ENCODE results near the gene CNGA4. TPM values are rescaled to one million over a fixed set of nuclear protein-coding genes. Genes with fewer than 3 reads are reported as not detected.

Gene CNGA4
- total and polyA plus RNA-seq, 2 donors (not counting 1 experiment from before 2014, with no cell fraction given): 0.79 to 1.9 TPM

DNA sequence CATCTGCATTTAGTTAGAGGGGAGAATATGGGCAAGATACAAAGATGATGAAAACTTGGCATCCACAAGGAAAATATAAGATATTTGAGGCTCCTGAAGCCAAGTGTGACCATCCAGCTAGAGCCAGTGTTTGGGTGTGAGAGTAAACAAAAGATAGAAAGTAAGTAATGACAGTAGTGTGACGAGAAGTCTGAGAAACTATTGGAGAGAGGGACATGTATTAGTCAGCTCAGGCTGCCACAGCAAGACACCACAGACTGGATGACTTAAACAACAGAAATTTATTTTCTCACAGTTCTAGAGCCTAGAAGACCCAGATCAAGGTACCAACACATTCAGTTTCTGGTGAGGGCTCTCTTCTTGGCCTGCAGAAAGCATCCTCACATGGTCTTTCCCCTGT is 14.3 kb downstream of the CNGA4 start:
- TF ChIP-seq EZH2 (IDR thresholded peaks at IDR 0.05; ENCODE audit: borderline replicate concordance, insufficient read depth, low read depth, low read length, poor library complexity, severe bottlenecking) (no peak), CTCF (IDR thresholded peaks at IDR 0.05) (no peak)
- Mint-ChIP-seq H3K27ac (no peak overlapping the region), H3K27me3 (no peaks in the 10 kb centered on the region), H3K4me1 (no peaks in the 10 kb centered on the region), H3K4me3 (no peak overlapping the region), H3K9me3 (ENCODE audit: insufficient read depth) (no peaks in the 10 kb centered on the region)
- H3K4me2 ChIP-seq (replicated peaks; ENCODE audit: low read depth, low read length, poor library complexity, severe bottlenecking): no peak overlapping the region
- intact Hi-C loops (cut with micrococcal nuclease): loop anchor here (5.0 kb wide), 1 partner anchor 99 kb away; no protein-coding TSS in a partner anchor
- peaks cover 0 to 3% (median 0%) of the 10 kb centered on the region in 3 donors for H3K9me3 ChIP-seq (ENCODE audit: control extremely low read depth in 1 of 3, control insufficient read depth in 2 of 3, insufficient read depth in 1 of 3, low read length in 2 of 3)
- peaks cover 0 to 1% of the 10 kb centered on the region in 2 donors for H3K4me1 ChIP-seq (ENCODE audit: control insufficient read depth in 2 of 2, insufficient read depth in 2 of 2, low read length in 2 of 2)
- ChIA-PET CTCF (interaction anchor here (2.8 kb wide), 1 partner anchor 101 kb away, joined by 20 read pairs; no protein-coding TSS in a partner anchor), POLR2A (no interaction called here)
- no peaks in the 10 kb centered on the region for H3K36me3 ChIP-seq (replicated peaks in 1 of 2; ENCODE audit: control extremely low read depth in 1 of 2, control insufficient read depth in 1 of 2, extremely low read depth in 1 of 2, insufficient read depth in 2 of 2, low read length in 1 of 2)
- H3K4me3 ChIP-seq (ENCODE audit: control extremely low read depth in 1 of 5, extremely low read depth in 1 of 5, insufficient read depth in 1 of 5, low read depth in 2 of 5, low read length in 4 of 5): no peak overlapping the region
- ATAC-seq (ENCODE audit: low read depth): no peak
- no peak overlapping the region for H2AFZ ChIP-seq (ENCODE audit: insufficient read depth, low read depth, low read length, poor library complexity, severe bottlenecking)
- H3K9ac ChIP-seq (ENCODE audit: low read length): no peak overlapping the region
- no peaks in the 10 kb centered on the region for H4K20me1 ChIP-seq (ENCODE audit: control insufficient read depth, insufficient read depth, low read length, poor library complexity, severe bottlenecking)
- H3K79me2 ChIP-seq (ENCODE audit: control insufficient read depth, insufficient read depth, low read length): no peaks in the 10 kb centered on the region
- WGBS (ENCODE audit: insufficient coverage): 100% methylated on average over 1 of the region's 1 CpG
- no peak for DNase-seq
- H3K27ac ChIP-seq (ENCODE audit: low read length in 2 of 2): no peak overlapping the region
- peaks cover 0 to 27% (median 12%) of the 10 kb centered on the region in 4 experiments for H3K27me3 ChIP-seq (replicated peaks in 1 of 4; ENCODE audit: control extremely low read depth in 1 of 4, control insufficient read depth in 3 of 4, insufficient read depth in 4 of 4, low read length in 3 of 4)

GRCh38 chr11:6258141-6258540 is 19.3 kb downstream of the CNGA4 start:
- H3K79me2 ChIP-seq (ENCODE audit: control insufficient read depth, insufficient read depth, low read length): no peaks in the 10 kb centered on the region
- no peak overlapping the region for H2AFZ ChIP-seq (ENCODE audit: insufficient read depth, low read depth, low read length, poor library complexity, severe bottlenecking)
- POLR2A ChIA-PET: no interaction called here
- H3K27ac Mint-ChIP-seq: no peak overlapping the region
- CTCF ChIA-PET: no interaction called here
- peaks cover 17 to 22% of the 10 kb centered on the region in 2 donors for H3K4me1 ChIP-seq (ENCODE audit: control insufficient read depth in 2 of 2, insufficient read depth in 2 of 2, low read length in 2 of 2)
- H3K4me3 ChIP-seq (ENCODE audit: control extremely low read depth in 1 of 5, extremely low read depth in 1 of 5, insufficient read depth in 1 of 5, low read depth in 2 of 5, low read length in 4 of 5): no peak overlapping the region
- peak overlapping the region; percentile 80 for H3K4me3 Mint-ChIP-seq
- intact Hi-C loops (cut with micrococcal nuclease): no loop called here
- H3K27me3 ChIP-seq (replicated peaks in 1 of 4; ENCODE audit: control extremely low read depth in 1 of 4, control insufficient read depth in 3 of 4, insufficient read depth in 4 of 4, low read length in 3 of 4): peaks cover 0 to 49% (median 38%) of the 10 kb centered on the region in 4 experiments
- no peak overlapping the region for H3K9ac ChIP-seq (ENCODE audit: low read length)
- no peaks in the 10 kb centered on the region for H4K20me1 ChIP-seq (ENCODE audit: control insufficient read depth, insufficient read depth, low read length, poor library complexity, severe bottlenecking)
- peaks cover 9% of the 10 kb centered on the region for H3K4me1 Mint-ChIP-seq
- WGBS (ENCODE audit: insufficient coverage): 100% methylated on average over 1 of the region's 3 CpGs
- DNase-seq (no peak), ATAC-seq (ENCODE audit: low read depth) (no peak)
- H3K9me3 ChIP-seq (ENCODE audit: control extremely low read depth in 1 of 3, control insufficient read depth in 2 of 3, insufficient read depth in 1 of 3, low read length in 2 of 3): peaks cover 0 to 7% (median 0%) of the 10 kb centered on the region in 3 donors
- H3K27me3 Mint-ChIP-seq: no peaks in the 10 kb centered on the region
- TF ChIP-seq CTCF (IDR thresholded peaks at IDR 0.05): no peak
- no peak for TF ChIP-seq EZH2 (IDR thresholded peaks at IDR 0.05; ENCODE audit: borderline replicate concordance, insufficient read depth, low read depth, low read length, poor library complexity, severe bottlenecking)
- H3K36me3 ChIP-seq (replicated peaks in 1 of 2; ENCODE audit: control extremely low read depth in 1 of 2, control insufficient read depth in 1 of 2, extremely low read depth in 1 of 2, insufficient read depth in 2 of 2, low read length in 1 of 2): no peaks in the 10 kb centered on the region
- no peak overlapping the region for H3K27ac ChIP-seq (ENCODE audit: low read length in 2 of 2)
- H3K4me2 ChIP-seq (replicated peaks; ENCODE audit: low read depth, low read length, poor library complexity, severe bottlenecking): no peak overlapping the region
- H3K9me3 Mint-ChIP-seq (ENCODE audit: insufficient read depth): no peaks in the 10 kb centered on the region

Data from B cell (primary cell).